Measurements from ENCODE around the gene OPTC. TPM values are rescaled to one million over a fixed set of nuclear protein-coding genes. Genes with fewer than 3 reads are reported as not detected.

Gene OPTC
- total and polyA plus RNA-seq, 9 of the 15 experiments (the other 6 are each of a cell fraction or from before 2014, with no cell fraction given), result not detected

- WGBS (ENCODE audit: insufficient coverage, low coverage, missing lambda C conversion rate), result 54% methylated on average over 25 of the region's 28 CpGs
- H3K9me1 ChIP-seq (ENCODE audit: control insufficient read depth, insufficient read depth, low read length), result no peaks in the 10 kb centered on the region
- H3K9ac ChIP-seq (ENCODE audit: insufficient read depth in 1 of 2, low read depth in 2 of 2, low read length in 2 of 2), result 0 out of 4 replicates have a peak overlapping the region, but pooled peaks of 1 of the 2 experiments have one; percentile 20
- no peaks in the 10 kb centered on the region; the same call in 1 of the 2 replicates for H4K20me1 ChIP-seq (replicated peaks; ENCODE audit: control insufficient read depth, insufficient read depth, low read length)
- ChIA-PET CTCF (ENCODE audit: low intra/inter-chr PET ratio) (interaction anchor here (0.6 to 4.3 kb wide), 7 partner anchors 143 to 873 kb away, joined by 3 to 40 read pairs (median 8); no protein-coding TSS in a partner anchor), POLR2A (no interaction called here)
- H3K36me3 ChIP-seq (ENCODE audit: control insufficient read depth, insufficient read depth, low read length), result no peaks in the 10 kb centered on the region
- BruUV-seq (replicated peaks), result no TSS peak
- TF ChIP-seq ZNF717 (CRISPR knock-in tag; IDR thresholded peaks at IDR 0.05) (0 out of 2 replicates have a peak, but pooled peaks have one; percentile 17), STAT5B (CRISPR knock-in tag; IDR thresholded peaks at IDR 0.05) (no peak), XRCC5 (IDR thresholded peaks at IDR 0.05; ENCODE audit: low read depth, low read length) (0 out of 2 replicates have a peak, but pooled peaks have one; percentile 3), L3MBTL2 (IDR thresholded peaks at IDR 0.05) (no peak), ZNF318 (IDR thresholded peaks at IDR 0.05; ENCODE audit: borderline replicate concordance in 1 of 2, low read depth in 1 of 2) (no peak)
- TF ChIP-seq, protein P1, sequence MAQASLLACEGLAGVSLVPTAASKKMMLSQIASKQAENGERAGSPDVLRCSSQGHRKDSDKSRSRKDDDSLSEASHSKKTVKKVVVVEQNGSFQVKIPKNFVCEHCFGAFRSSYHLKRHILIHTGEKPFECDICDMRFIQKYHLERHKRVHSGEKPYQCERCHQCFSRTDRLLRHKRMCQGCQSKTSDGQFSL (CRISPR knock-in tag; IDR thresholded peaks at IDR 0.05), result 0 out of 2 replicates have a peak, but pooled peaks have one; percentile 16
- TF ChIP-seq, protein P1 (tag; IDR thresholded peaks at IDR 0.05), result no peak
- H3K27ac ChIP-seq (ENCODE audit: extremely low read depth, low read depth, low read length), result no peak overlapping the region
- no peaks in the 10 kb centered on the region for H3K9me3 ChIP-seq (replicated peaks; ENCODE audit: control insufficient read depth, insufficient read depth, low read depth, low read length)
- DNase-seq (ENCODE audit: extremely low read depth in 1 of 4, low spot score in 3 of 4), result no peak
- H3K79me2 ChIP-seq (ENCODE audit: control insufficient read depth, insufficient read depth, low read length), result no peaks in the 10 kb centered on the region
- in situ Hi-C loops (cut with MboI), result loop anchor here (5.0 kb wide), 2 partner anchors 144 to 214 kb away; no protein-coding TSS in a partner anchor
- peaks cover 0 to 14% of the 10 kb centered on the region in 2 experiments; a peak in 2 of 5 replicates for H3K4me1 ChIP-seq (replicated peaks in 1 of 2; ENCODE audit: control insufficient read depth in 2 of 2, insufficient read depth in 2 of 2, low read length in 2 of 2)
- peak; percentile 5 for ATAC-seq
- peak overlapping the region; percentile 38; the same call in 1 of the 2 replicates for H3K4me3 ChIP-seq
- peak overlapping the region; percentile 77 for H3K4me2 ChIP-seq (ENCODE audit: insufficient read depth, low read length)
- H2AFZ ChIP-seq (ENCODE audit: low read depth, low read length), result peak overlapping the region; percentile 96
- intact Hi-C loops (cut with micrococcal nuclease), result loop anchor here (1.0 kb wide), 2 partner anchors 146 to 213 kb away; no protein-coding TSS in a partner anchor
- no peak for FAIRE-seq
- H3K27me3 ChIP-seq (ENCODE audit: control insufficient read depth in 2 of 2, insufficient read depth in 2 of 2, low read length in 2 of 2), result peaks cover 34 to 45% of the 10 kb centered on the region in 2 experiments
Measured at GRCh38 chr1:203486618-203487370, 7.2 kb upstream of the OPTC start.

All from K562 (cell line).